MM.1S (cell line): Measurements from ENCODE around the gene PTPRA.

Experiments
- CTCF ChIP-seq: fragments of 300-600 bp; sonication (generic); IDR thresholded peaks from 2 replicates; pipeline ENCODE4 v1.5.1; 2016; ENCODE audit warnings: antibody characterized with exemption, low read length, mixed read lengths
- EZH2 ChIP-seq: fragments of 300-600 bp; sonication (generic); optimal IDR thresholded peaks from 2 replicates; pipeline ENCODE3; 2017; ENCODE audit warnings: low read depth, mild to moderate bottlenecking, antibody characterized with exemption, low read length, mixed read lengths
- EZH2phosphoT487 ChIP-seq: fragments of 300-600 bp; sonication (generic); IDR thresholded peaks from 2 replicates; pipeline ENCODE4 v1.6.1; 2018; ENCODE audit warnings: antibody characterized with exemption, low read length

- TF ChIP-seq EZH2 (no peak), CTCF (no peak), EZH2phosphoT487 (no peak)
Observed at GRCh38 chr20:3010985-3011723, 137.9 kb downstream of the PTPRA start.
